Activated CD4-positive, alpha-beta T cell treated with anti-CD3 and anti-CD28 coated beads, Interleukin-2, amount 50 U/mL, for 4 hours (primary cell): ENCODE measurements around the gene ZKSCAN7.
"Not testable (repeated sequence)": the region's sequence is repeated elsewhere in the genome, so short reads cannot be mapped to it uniquely, and the experiment has no call there.

Experiments used
- DNase-seq, 2 experiments: peaks; one replicate each; pipeline ENCODE4 v3.0.0-alpha.2; 2020

ZKSCAN7 gene

DNA sequence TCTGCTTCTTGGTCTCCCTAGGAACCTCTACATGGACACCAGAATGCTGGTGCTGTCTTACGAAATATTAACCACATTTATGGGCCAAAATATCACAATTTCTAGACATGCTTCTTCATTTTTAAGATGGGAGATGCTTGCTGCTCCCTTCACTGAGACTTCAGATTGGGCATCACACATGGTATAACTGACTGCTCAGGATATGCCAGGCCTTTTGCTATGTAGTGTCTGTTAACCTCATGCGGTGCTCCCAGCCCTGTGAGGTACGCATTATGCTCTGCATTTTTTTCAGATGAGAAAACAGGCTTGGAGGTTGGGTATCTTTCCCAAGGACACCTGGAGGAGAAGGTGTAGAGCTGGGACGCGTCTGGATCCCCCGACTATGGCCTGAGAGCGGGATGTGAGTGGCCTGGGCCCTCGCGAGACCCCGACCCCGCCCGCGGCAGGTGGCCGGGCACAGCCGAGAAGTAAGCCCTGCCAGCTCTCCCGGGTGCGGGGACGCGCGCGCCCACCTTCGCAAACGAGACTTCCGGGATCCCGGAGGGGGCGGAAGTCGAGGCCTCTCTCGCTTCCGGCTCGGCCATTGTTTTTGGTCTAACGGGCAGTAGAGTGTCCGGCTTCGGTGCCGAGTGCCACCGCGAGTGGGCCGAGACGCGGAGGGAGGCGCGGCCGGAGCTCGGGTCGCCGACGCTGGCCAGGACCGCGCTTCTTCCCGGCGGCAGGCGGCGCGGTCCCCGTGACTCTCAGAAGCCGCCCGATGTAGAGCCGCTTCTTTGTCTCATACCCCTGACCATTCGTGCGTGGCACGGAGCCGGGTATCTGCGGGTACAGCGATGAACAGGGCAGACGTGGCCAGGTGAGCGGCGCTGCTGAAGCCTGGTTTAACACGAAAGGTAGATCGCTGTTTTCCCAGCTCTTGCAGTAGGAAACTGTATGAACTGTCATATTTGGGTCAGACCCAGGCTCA is at the start of gene ZKSCAN7:
ZKSCAN7 (plus strand) TSS at position 568 of the 967 bp plus-strand sequence. CDS start 1,855 bp downstream, outside the sequence.
- DNase-seq = peak; percentile 29 to 38

DNA sequence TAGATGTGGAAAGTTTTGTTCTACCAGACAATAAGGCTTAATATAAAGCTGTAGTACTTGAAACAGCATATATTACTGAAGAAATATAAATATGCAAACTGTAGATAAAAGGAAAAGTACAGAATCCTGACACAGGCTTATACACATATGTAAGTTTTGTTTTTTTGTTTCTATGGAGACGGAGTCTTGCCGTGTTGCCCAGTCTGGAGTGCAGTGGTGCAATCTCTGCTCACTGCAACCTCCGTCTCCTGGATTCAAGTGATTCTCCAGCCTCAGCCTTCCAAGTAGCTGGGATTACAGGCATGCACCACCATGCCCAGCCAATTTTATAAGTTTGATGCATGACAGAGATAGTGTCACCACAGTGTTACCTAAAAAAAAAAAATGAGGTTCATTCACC is 48.4 kb upstream of the ZKSCAN7 start:
- DNase-seq = no peak

GRCh38 chr3:44506961-44507360 is 48.0 kb upstream of the ZKSCAN7 start:
- DNase-seq = no peak

DNA sequence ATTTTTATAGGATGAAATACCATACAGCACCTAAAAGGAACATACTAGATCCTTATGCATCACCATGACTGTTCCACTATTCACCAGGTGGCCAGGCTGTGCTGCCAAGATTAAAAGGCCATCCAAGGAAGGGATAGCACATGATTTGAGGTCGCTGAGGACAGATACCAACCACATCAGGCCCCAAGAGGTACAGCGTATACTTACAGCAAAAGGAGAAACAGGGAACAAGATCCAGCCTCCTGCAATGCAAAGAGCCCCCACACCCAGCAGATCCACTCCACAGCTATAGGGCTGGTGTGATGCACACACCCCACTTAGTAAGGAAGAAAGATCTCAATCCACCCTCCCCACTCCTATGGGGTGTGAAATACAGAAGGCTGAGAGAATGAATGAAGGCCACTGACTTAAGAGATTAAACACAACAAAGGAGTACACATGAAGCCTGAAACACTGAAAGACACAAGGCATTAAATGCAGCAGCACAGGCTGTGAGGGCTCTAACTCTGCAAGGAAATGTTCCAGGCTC is 45.5 kb upstream of the ZKSCAN7 start:
- DNase-seq = no peak

DNA sequence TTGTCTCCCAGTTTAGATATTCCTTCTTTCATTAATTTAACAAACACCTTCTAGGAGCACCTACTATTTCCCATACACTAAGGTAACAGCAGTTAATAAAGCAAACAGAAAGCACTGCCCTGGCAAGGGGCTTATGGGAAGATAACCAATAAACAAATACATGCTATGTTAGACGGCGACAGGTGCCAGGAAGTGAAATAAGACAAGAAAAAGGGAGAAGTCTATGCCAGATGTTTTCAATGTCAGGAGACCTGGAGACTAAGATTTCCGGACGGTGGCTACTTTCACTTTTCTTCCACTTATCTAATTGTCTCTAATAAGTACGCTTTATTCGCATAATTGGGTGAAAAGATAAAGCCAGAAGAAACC is 45.0 kb upstream of the ZKSCAN7 start:
- DNase-seq = no peak

DNA sequence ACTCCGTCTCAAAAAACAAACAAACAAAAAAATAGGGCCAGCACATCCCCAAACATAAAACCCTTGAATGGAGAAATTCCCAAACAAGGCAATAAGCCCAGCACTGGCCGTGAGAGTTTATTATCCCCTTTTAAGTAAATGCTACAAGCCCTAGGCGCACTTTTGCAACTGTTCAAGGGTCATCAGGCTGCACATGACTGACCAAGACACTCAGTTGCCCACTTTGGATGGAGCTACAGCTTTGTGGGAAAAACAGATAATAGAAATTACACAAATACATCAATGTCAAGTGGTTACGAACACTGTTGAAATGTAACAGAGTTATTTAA is 43.8 kb upstream of the ZKSCAN7 start:
- DNase-seq = no peak

DNA sequence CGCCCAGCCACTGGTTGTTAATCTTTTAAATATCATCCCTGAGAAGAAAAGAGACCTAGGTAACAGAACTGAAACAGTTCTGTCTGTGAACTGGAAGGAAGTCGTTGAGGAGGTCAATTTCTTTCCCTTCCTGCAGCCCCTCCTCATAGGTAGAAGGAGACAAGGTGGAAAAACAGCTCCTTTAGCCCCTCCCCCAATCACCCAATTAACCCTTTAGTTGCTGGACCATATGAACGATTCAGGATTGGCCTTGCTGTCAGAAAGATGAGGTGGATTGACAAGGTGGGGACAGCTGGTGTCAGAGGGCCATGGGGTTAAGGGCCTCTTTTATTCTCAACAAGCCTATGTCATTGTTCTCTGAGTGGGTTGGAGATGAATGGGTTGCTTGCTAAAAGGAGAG is 41.5 kb upstream of the ZKSCAN7 start:
- DNase-seq = no peak

GRCh38 chr3:44516230-44516629 is 38.8 kb upstream of the ZKSCAN7 start:
- DNase-seq = no peak

- DNase-seq = no peak
Observed at GRCh38 chr3:44518782-44519156, 36.2 kb upstream of the ZKSCAN7 start.

DNA sequence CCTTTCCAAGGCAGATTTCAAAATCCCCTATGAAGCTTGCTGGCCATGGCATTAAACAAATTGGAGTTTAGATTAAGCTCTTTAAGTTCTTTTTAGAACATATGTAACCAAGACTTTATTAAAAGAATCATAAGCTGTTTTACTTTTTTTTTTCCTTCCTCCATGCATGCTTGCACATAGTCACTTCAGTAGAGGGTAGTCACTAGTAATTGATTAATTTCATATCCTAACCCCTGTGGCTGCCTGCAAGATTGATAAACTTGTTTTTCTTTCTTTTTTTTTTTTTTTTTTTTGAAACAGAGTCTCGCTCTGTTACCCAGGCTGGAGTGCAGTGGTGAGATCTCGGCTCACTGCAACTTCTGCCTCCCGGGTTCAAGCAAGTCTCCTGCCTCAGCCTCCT is 33.3 kb upstream of the ZKSCAN7 start:
- no peak for DNase-seq

DNA sequence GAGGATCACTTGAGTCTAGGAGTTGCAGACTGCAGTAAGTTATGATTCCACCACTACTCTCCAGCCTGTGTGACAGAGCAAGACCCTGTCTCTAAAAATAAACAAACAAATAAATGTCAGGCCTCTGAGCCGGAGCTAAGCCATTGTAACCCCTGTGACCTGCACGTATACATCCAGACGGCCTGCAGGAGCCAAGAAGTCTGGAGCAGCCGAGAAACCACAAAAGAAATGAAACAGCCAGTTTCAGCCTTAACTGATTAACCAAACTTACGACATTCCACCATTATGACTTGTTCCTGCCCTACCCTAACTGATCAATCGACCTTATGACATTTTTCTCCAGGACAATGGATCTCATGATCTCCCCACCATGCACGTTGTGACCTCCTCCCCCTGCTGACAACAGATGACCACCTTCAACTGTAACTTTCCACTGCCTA is 32.5 kb upstream of the ZKSCAN7 start:
- no peak for DNase-seq

DNA sequence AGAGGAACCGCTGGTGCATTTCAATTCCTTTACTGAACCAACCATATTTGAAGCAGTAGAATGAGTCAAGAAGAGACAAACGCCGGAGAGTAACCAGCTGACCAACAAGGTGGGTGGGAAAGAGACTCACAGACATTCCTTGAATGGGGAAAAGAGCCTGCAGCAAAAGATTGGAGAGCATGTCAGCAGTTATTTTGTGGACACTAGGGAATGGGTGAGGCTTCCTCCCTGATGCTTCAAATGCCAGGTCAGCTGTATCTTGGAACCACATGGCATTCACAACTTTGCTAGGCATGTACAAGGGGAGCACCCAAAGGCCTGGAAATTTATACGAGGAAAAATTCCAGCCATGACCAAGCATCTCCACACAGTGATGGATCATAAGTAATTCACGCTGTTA is 29.9 kb upstream of the ZKSCAN7 start:
- no peak for DNase-seq

DNA sequence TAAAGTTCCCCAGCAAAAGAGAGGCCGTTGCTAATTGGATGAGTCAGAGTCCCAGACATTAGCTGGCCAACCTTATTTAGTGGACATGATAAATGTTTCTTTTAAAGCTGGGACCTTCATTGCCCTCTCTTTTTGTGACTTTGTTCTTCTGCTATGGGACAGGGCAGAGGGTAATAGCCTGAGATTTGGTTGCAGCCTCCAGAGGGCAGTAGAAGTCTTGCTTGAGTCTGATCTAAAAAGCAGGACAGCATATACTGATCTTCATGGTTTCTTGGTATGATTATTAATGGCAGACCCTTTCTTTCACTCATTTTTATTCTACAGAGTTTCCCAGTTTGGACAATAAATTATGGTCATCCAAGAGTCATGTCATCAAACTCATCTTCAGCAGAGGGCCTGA is 25.1 kb upstream of the ZKSCAN7 start:
- no peak for DNase-seq

DNA sequence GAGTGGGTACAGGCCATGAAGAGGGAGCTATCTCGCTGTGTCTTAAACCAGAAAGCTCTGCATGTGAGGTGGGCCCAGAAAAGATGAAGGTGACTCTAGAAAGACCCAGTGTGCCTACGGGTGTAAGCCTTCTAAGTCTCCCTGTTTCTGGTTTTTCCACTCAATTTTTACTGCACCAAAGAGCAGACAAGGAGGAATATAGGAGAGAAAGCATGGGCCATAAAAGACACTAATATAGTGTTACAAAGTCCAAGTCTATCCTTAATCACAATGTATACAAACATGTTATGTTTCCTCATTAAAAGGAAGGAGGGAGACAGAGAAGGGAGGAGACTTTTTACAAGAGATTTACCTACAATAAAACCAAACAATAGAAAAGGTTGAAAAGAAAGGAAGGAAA is 24.1 kb upstream of the ZKSCAN7 start:
- DNase-seq = no peak

DNA sequence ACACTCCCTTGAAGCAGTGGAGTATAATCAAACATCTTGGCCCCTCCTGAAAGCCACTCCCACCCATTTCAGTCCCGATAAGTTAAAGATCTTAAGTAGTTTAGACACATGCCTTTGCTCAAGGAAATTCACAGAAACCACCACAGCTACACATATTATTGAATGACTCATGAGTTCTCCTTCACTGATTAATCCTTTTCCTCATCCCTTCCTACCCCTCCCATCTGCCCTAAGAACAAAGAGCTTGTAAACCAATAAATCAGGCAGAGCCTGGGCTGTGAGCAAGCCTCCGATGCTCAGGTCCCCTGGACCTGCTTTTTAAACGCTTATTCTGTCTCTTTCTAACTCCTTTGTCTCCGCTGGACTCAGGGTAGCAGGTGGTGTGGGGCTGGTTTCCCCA is 20.3 kb upstream of the ZKSCAN7 start:
- DNase-seq = not testable (repeated sequence)

GRCh38 chr3:44535364-44535763 is 19.6 kb upstream of the ZKSCAN7 start:
- no peak for DNase-seq

- DNase-seq = not testable (repeated sequence)
Observed at GRCh38 chr3:44544811-44545210, 10.2 kb upstream of the ZKSCAN7 start.

DNA sequence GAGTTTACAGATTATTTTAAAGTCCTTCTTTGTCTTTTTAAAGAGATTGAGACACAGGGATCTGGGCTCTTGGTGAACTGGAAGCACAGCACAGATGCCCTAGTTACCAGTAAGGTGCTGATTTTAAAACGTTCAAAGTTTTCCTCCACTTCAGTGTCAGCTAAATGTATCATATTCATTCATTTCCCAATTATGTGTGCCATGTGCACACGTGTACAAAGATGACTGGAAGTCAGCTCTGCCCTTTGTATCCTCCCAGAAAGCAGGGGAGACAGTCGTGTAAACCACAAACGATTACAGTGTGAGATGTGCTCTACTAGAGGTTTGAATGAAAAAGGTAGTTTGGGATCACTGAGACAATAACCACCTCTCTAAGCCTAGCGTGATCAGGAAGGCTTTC is 730 bp downstream of the ZKSCAN7 start:
- DNase-seq = no peak

GRCh38 chr3:44557074-44557473 is 2.1 kb downstream of the ZKSCAN7 start:
- DNase-seq = no peak

DNA sequence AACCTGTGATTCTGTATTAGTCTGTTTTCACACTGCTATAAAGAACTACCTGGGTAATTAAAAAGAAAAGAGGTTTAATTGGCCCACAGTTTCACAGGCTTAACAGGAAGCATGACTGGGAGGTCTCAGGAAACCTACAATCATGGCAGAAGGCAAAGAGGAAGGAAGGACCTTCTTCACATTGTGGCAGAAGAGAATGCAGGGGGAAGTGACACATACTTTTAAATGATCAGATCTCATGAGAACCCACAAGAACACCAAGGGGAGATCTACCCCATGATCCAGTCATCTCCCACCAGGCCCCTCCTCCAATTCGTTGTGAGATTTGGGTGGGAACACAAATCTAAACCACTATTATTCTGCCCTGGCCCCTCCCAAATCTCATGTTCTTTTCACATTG is 6.1 kb downstream of the ZKSCAN7 start:
- no peak for DNase-seq

DNA sequence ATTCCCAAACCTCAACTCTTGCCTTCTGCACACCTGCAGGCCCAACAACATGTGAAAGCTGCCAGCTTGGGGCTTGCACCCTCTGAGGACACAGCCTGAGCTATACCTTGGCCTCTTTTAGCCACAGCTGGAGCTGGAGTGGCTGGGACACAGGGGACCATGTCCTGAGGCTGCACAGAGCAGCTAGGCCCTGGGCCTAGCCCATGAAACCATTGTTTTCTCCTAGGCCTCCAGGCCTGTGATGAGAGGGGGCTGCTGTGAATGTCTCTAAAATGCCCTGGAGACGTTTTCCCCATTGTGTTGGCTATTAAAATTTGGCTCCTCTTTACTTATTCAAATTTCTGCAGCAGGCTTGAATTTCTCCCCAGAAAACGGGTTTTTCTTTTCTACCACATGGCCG is 7.2 kb downstream of the ZKSCAN7 start:
- DNase-seq = no peak

DNA sequence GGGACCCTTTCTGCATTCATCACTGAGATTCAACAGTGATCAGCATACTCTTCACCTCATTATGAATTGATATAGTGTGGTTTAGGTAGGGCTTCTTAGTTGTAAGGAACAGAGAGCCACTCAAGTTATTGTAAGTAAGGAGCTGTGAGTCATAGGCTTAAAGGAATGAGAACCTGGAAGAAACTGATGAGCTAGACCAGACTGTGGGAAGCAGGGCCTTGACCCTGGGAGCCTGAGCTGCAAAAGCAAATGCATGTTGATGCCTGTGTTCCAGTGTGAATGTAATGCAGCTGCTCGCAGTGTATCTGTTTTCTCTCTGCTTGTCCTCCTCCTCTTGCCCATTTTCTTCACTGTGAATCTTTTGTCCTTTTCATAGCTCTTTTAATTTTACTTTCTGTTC is 13.6 kb downstream of the ZKSCAN7 start:
- DNase-seq = no peak

DNA sequence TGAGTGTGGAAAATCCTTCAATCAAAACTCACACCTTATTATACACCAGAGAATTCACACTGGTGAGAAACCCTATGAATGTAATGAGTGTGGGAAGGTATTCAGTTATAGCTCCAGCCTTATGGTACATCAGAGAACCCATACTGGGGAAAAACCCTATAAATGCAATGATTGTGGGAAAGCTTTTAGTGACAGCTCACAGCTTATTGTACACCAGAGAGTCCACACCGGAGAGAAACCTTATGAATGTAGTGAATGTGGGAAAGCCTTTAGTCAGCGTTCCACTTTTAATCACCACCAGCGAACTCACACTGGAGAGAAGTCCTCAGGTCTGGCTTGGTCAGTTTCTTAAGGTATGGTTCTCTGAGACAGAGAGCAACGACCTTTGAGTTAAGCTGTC is 16.0 kb downstream of the ZKSCAN7 start:
- DNase-seq = no peak

DNA sequence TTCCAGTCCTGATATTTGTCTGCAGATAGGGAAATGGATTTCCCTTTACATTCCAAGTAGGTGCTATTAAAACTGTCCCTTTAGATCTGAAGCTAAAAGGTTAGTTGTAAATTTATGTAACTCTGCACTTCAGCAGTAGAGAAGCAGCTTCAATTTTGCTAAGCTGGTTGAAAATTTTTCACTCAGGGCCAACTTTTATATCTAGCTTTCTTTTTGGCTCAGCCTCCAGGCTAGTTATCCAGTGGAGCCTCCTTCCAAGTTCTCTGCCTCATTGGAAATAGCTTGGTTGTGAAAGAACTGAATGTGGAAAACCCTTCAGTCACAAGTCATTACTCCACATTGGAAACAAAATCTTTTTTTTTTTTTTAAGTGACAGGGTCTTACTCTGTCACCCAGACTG is 21.6 kb downstream of the ZKSCAN7 start:
- DNase-seq = no peak
